GM12878 (cell line): Measurements from ENCODE around the gene TECTA. TPM values are rescaled to one million over a fixed set of nuclear protein-coding genes. Genes with fewer than 3 reads are reported as not detected.

Source experiments
- ATAC-seq: fragments of 200-7000 bp; cut with Tn5 transposase; 3 replicates; pipeline ENCODE4 v1.9.1; 2020; ENCODE audit warnings: mild to moderate bottlenecking, moderate library complexity
- BruUV-seq: library from RNA; stranded (reverse); fragments of 400-500 nt; replicated peaks from 2 replicates; lab custom pipeline; 2021; lab: Mats Ljungman, UMichigan
- CTCF ChIA-PET: fragments of 300-600 bp; sonication (Branson Sonifier 250); formaldehyde crosslinking; extraction: SDS; loops from one replicate; lab custom pipeline; 2021; ENCODE audit warnings: inconsistent platforms; lab: Yijun Ruan, JAX
- POLR2A ChIA-PET: fragments of 350-600 bp; formaldehyde crosslinking; extraction: SDS; loops from one replicate; lab custom pipeline; 2021; ENCODE audit warnings: inconsistent platforms; lab: Charles Lee
- RAD21 ChIA-PET: fragments of 300-600 bp; sonication (Branson Sonifier 250); formaldehyde crosslinking; loops from one replicate; lab custom pipeline; 2023; ENCODE audit warnings: antibody characterized with exemption; ENCODE audit not compliant: unreplicated experiment; lab: Charles Lee
- SMC1A ChIA-PET: fragments of 300-600 bp; sonication (Branson Sonifier 250); formaldehyde crosslinking; loops from one replicate; lab custom pipeline; 2023; ENCODE audit not compliant: unreplicated experiment, uncharacterized antibody; lab: Charles Lee
- DNase-seq: peaks from one replicate; pipeline ENCODE4 v3.0.0-alpha.2; 2011; ENCODE audit warnings: low read depth, low spot score
- FAIRE-seq: peaks from 3 replicates; lab custom pipeline; 2011; peaks lifted over from hg19 to GRCh38; lab: Jason Lieb, UNC
- H2AFZ ChIP-seq: 2 replicates; pipeline ENCODE4 v1.6.0; 2011; ENCODE audit warnings: low read depth, low read length, control low read depth; ENCODE audit not compliant: control insufficient read depth
- H3K27ac ChIP-seq: 2 replicates; pipeline ENCODE4 v1.5.1; 2011; ENCODE audit warnings: control low read depth; ENCODE audit not compliant: control insufficient read depth, insufficient read depth
- H3K27me3 ChIP-seq, 2 experiments: replicated peaks in 1 of 2; 2 replicates each; pipeline versions ENCODE4 v1.6.0 to v1.6.1; 2011; ENCODE audit warnings: low read length in 1 of 2; ENCODE audit not compliant: control insufficient read depth in 2 of 2, insufficient read depth in 2 of 2
- H3K36me3 ChIP-seq, 2 experiments: 2 replicates each; pipeline ENCODE4 v1.5.1; 2011; ENCODE audit warnings: low read length in 1 of 2; ENCODE audit not compliant: control insufficient read depth in 2 of 2, insufficient read depth in 2 of 2
- H3K4me1 ChIP-seq: 2 replicates; pipeline ENCODE4 v1.6.1; 2011; ENCODE audit warnings: mild to moderate bottlenecking, low read length, moderate library complexity, mixed read lengths; ENCODE audit not compliant: control insufficient read depth, insufficient read depth
- H3K4me2 ChIP-seq: 2 replicates; pipeline ENCODE4 v1.6.0; 2011; ENCODE audit warnings: control low read depth; ENCODE audit not compliant: control insufficient read depth, insufficient read depth
- H3K4me3 ChIP-seq: fragments of 200-600 bp; sonication (generic); 2 replicates; pipeline ENCODE4 v1.5.1; 2016
- H3K79me2 ChIP-seq: 2 replicates; pipeline ENCODE4 v1.6.0; 2011; ENCODE audit warnings: low read length; ENCODE audit not compliant: control insufficient read depth, insufficient read depth
- H3K9ac ChIP-seq: 2 replicates; pipeline ENCODE4 v1.8.0; 2011; ENCODE audit warnings: low read length, control low read depth, mixed read lengths; ENCODE audit not compliant: control insufficient read depth, insufficient read depth
- H3K9me3 ChIP-seq: replicated peaks from 3 replicates; pipeline ENCODE4 v1.5.1; 2011; ENCODE audit warnings: mild to moderate bottlenecking, low read length; ENCODE audit not compliant: control insufficient read depth, insufficient read depth
- H4K20me1 ChIP-seq: 2 replicates; pipeline ENCODE4 v1.6.0; 2011; ENCODE audit not compliant: control insufficient read depth, insufficient read depth
- CBFB ChIP-seq: IDR thresholded peaks from 2 replicates; pipeline ENCODE4 v1.6.1; 2016; ENCODE audit warnings: antibody characterized with exemption, low read depth
- FOXK2 ChIP-seq: fragments of 450-650 bp; IDR thresholded peaks from 2 replicates; pipeline ENCODE4 v1.6.1; 2017; ENCODE audit warnings: mild to moderate bottlenecking, moderate library complexity
- HDGF ChIP-seq: fragments of 450-650 bp; IDR thresholded peaks from 2 replicates; pipeline ENCODE4 v1.6.1; 2016; ENCODE audit warnings: antibody characterized with exemption
- SMARCA5 ChIP-seq: fragments of 450-650 bp; IDR thresholded peaks from 2 replicates; pipeline ENCODE4 v1.6.1; 2017; ENCODE audit warnings: mild to moderate bottlenecking
- WGBS: methylation state at CpG from one replicate; pipeline ENCODE4 v1.1.6; 2016; ENCODE audit warnings: low lambda C conversion rate; ENCODE audit not compliant: insufficient replicate concordance, insufficient coverage; ENCODE audit errors: missing lambda C conversion rate; 5-methylcytosine and 5-hydroxymethylcytosine counted together
- in situ Hi-C: fragments of 300-500 bp; cut with MboI; formaldehyde crosslinking; loops from 9 replicates; pipeline ENCODE4 v1.14.3; 2018; ENCODE audit warnings: mixed read lengths
- intact Hi-C: fragments of 100-400 bp; cut with micrococcal nuclease; formaldehyde crosslinking; loops from one replicate; pipeline ENCODE4 v1.14.2; 2022; ENCODE audit not compliant: unreplicated experiment
- polyA plus RNA-seq, 11 experiments: library from polyadenylated mRNA; depleted of rRNA in 4 of 11; unstranded in 6 of 11; stranded (reverse) in 5 of 11; fragments of >200 nt; fragmentation: Nextera tagmentation in 4 of 11; fragmentation: Illumina TruSeq in 1 of 11; extraction: Ambion mirVana in 4 of 11; extraction: Trizol in 1 of 11; gene quantifications; 1 replicate in 1 of 11; 2 replicates in 10 of 11; pipeline versions ENCODE4 v1.2.1 to v1.2.3, GENCODE V29; 2011 to 2016; ENCODE audit warnings: inconsistent platforms in 2 of 11, missing spikeins in 2 of 11, low read depth in 1 of 11
- total RNA-seq, 4 experiments: library from RNA; depleted of rRNA in 3 of 4; stranded (reverse); fragments of >200 nt in 3 of 4; fragmentation: Illumina TruSeq in 1 of 4; extraction: Trizol in 1 of 4; gene quantifications; 2 replicates each; pipeline versions ENCODE4 v1.2.1 to v1.2.3, GENCODE V29; 2013 to 2021
- TF ChIP-seq, protein P1 (sequence below): fragments of 450-650 bp; IDR thresholded peaks from 2 replicates; pipeline ENCODE4 v1.6.1; 2017; ENCODE audit warnings: mild to moderate bottlenecking, moderate library complexity
- TF ChIP-seq, protein P2 (sequence below), 3 experiments: IDR thresholded peaks in 2 of 3; conservative IDR thresholded peaks in 1 of 3; 2 replicates each; pipeline ENCODE4 v1.5.1; 2011; ENCODE audit warnings: low read depth in 3 of 3, low read length in 3 of 3, mild to moderate bottlenecking in 3 of 3, control low read depth in 2 of 3, moderate library complexity in 2 of 3, inconsistent platforms in 1 of 3, mixed read lengths in 1 of 3; ENCODE audit not compliant: control insufficient read depth in 2 of 3, insufficient read depth in 1 of 3; ENCODE audit errors: extremely low read depth in 1 of 3

The TECTA gene
- total and polyA plus RNA-seq, 10 of the 15 experiments (the other 5 are each of a cell fraction or from before 2014, with no cell fraction given), result under 0.01 to 0.14 (median 0.05) TPM; not detected in 1

DNA sequence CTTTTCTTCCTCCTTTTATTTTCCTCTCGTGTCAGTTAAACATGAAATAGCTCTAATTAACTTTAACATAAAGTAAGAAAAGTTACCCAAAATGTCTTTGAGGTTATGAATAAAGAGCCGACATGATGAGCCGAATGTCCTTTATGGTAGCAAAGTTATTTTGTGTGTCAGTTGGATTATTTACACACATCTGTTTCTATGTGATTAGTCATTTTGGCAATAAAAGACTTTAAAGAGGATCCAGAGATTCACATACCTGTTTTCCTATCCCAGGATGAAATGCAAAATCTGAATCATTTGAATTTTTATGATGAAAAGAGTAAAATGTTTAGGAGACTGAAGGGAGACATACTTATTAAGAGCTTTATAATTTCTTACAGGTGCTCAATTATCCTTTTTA is 34.0 kb upstream of the TECTA start:
- Histone ChIP-seq H3K9me3 (no peaks in the 10 kb centered on the region; the same call in 2 of the 3 replicates), H3K4me1 (peaks cover 14% of the 10 kb centered on the region; the same call in 1 of the 2 replicates), H3K4me2 (no peak overlapping the region), H4K20me1 (no peaks in the 10 kb centered on the region), H3K27me3 (no peaks in the 10 kb centered on the region), H2AFZ (no peak overlapping the region), H3K27ac (no peak overlapping the region), H3K79me2 (no peaks in the 10 kb centered on the region), H3K9ac (no peak overlapping the region), H3K4me3 (no peak overlapping the region), H3K36me3 (peaks cover 0 to 2% of the 10 kb centered on the region in 2 experiments; a peak in 2 of 4 replicates)
- BruUV-seq, result no TSS peak
- SMC1A ChIA-PET, result interaction anchor here (1.0 to 1.5 kb wide), 9 partner anchors 8 to 77 kb away, joined by 3 to 7 read pairs (median 4); no protein-coding TSS in a partner anchor
- in situ Hi-C loops, result no loop called here
- POLR2A ChIA-PET, result no interaction called here
- ATAC-seq (no peak), FAIRE-seq (no peak), DNase-seq (no peak)
- TF ChIP-seq, protein P1, sequence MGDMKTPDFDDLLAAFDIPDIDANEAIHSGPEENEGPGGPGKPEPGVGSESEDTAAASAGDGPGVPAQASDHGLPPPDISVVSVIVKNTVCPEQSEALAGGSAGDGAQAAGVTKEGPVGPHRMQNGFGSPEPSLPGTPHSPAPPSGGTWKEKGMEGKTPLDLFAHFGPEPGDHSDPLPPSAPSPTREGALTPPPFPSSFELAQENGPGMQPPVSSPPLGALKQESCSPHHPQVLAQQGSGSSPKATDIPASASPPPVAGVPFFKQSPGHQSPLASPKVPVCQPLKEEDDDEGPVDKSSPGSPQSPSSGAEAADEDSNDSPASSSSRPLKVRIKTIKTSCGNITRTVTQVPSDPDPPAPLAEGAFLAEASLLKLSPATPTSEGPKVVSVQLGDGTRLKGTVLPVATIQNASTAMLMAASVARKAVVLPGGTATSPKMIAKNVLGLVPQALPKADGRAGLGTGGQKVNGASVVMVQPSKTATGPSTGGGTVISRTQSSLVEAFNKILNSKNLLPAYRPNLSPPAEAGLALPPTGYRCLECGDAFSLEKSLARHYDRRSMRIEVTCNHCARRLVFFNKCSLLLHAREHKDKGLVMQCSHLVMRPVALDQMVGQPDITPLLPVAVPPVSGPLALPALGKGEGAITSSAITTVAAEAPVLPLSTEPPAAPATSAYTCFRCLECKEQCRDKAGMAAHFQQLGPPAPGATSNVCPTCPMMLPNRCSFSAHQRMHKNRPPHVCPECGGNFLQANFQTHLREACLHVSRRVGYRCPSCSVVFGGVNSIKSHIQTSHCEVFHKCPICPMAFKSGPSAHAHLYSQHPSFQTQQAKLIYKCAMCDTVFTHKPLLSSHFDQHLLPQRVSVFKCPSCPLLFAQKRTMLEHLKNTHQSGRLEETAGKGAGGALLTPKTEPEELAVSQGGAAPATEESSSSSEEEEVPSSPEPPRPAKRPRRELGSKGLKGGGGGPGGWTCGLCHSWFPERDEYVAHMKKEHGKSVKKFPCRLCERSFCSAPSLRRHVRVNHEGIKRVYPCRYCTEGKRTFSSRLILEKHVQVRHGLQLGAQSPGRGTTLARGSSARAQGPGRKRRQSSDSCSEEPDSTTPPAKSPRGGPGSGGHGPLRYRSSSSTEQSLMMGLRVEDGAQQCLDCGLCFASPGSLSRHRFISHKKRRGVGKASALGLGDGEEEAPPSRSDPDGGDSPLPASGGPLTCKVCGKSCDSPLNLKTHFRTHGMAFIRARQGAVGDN, result no peak
- TF ChIP-seq CBFB (no peak), HDGF (no peak), FOXK2 (no peak), SMARCA5 (no peak)
- TF ChIP-seq, protein P2, sequence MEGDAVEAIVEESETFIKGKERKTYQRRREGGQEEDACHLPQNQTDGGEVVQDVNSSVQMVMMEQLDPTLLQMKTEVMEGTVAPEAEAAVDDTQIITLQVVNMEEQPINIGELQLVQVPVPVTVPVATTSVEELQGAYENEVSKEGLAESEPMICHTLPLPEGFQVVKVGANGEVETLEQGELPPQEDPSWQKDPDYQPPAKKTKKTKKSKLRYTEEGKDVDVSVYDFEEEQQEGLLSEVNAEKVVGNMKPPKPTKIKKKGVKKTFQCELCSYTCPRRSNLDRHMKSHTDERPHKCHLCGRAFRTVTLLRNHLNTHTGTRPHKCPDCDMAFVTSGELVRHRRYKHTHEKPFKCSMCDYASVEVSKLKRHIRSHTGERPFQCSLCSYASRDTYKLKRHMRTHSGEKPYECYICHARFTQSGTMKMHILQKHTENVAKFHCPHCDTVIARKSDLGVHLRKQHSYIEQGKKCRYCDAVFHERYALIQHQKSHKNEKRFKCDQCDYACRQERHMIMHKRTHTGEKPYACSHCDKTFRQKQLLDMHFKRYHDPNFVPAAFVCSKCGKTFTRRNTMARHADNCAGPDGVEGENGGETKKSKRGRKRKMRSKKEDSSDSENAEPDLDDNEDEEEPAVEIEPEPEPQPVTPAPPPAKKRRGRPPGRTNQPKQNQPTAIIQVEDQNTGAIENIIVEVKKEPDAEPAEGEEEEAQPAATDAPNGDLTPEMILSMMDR (IDR thresholded peaks at IDR 0.05 in 2 of 3, conservative IDR thresholded peaks at IDR 0.05 in 1 of 3; ENCODE audit: control insufficient read depth in 2 of 3, extremely low read depth in 1 of 3, insufficient read depth in 1 of 3, low read depth in 3 of 3, low read length in 3 of 3), result no peak
- CTCF ChIA-PET, result interaction anchor here (0.7 to 1.9 kb wide), 4 partner anchors 7 to 138 kb away, joined by 3 to 8 read pairs (median 3); no protein-coding TSS in a partner anchor
- intact Hi-C loops, result no loop called here
- 88% methylated on average over 3 of the region's 3 CpGs for WGBS
- RAD21 ChIA-PET, result interaction anchor here (0.7 to 1.1 kb wide), 2 partner anchors 10 to 12 kb away, joined by 3 read pairs; no protein-coding TSS in a partner anchor
